Vagina (tissue), 2 donors: Measurements from ENCODE around the gene CACHD1. TPM values are rescaled to one million over a fixed set of nuclear protein-coding genes. Genes with fewer than 3 reads are reported as not detected.
"Not testable (repeated sequence)": the region's sequence is repeated elsewhere in the genome, so short reads cannot be mapped to it uniquely, and the experiment has no call there.

ENCODE experiments used
- DNase-seq, 2 donors: peaks; one replicate each; pipeline ENCODE4 v3.0.0-alpha.2; 2017; ENCODE audit errors: extremely low spot score in 2 of 2
- H3K27ac ChIP-seq: fragments of 200-600 bp; sonication (generic); one replicate; pipeline ENCODE4 v1.5.1; 2019
- H3K27me3 ChIP-seq: fragments of 200-600 bp; sonication (generic); one replicate; pipeline ENCODE4 v1.5.1; 2019
- H3K36me3 ChIP-seq, 2 donors: fragments of 200-600 bp; sonication (generic); one replicate each; pipeline ENCODE4 v1.5.1; 2017 to 2019
- H3K4me1 ChIP-seq: fragments of 200-600 bp; sonication (generic); one replicate; pipeline ENCODE4 v1.5.1; 2019
- H3K4me3 ChIP-seq, 2 donors: fragments of 200-600 bp; sonication (generic); 1 replicate in 1 of 2; 2 replicates in 1 of 2; pipeline ENCODE4 v1.5.1; 2016 to 2019
- H3K9me3 ChIP-seq: fragments of 200-600 bp; sonication (generic); one replicate; pipeline ENCODE4 v1.5.1; 2019
- CTCF ChIP-seq, 3 experiments: fragments of 450-650 bp in 2 of 3; fragments of 200-600 bp in 1 of 3; sonication (generic) in 1 of 3; IDR thresholded peaks; one replicate each; pipeline ENCODE4 v1.5.1; 2017 to 2019; ENCODE audit warnings: antibody characterized with exemption in 3 of 3, mild to moderate bottlenecking in 2 of 3, moderate library complexity in 2 of 3
- POLR2A ChIP-seq, 2 donors: fragments of 450-650 bp; IDR thresholded peaks; one replicate each; pipeline ENCODE4 v1.6.1; 2017; ENCODE audit warnings: antibody characterized with exemption in 2 of 2, mild to moderate bottlenecking in 2 of 2, moderate library complexity in 2 of 2
- POLR2AphosphoS5 ChIP-seq, 2 donors: sonication (generic); formaldehyde crosslinking; IDR thresholded peaks; one replicate each; pipeline ENCODE4 v1.9.0; 2017; ENCODE audit warnings: antibody characterized with exemption in 2 of 2, mild to moderate bottlenecking in 2 of 2, low read depth in 1 of 2; ENCODE audit not compliant: insufficient read depth in 1 of 2
- intact Hi-C: fragments of 100-400 bp; cut with DNase I; formaldehyde crosslinking; loops from one replicate; pipeline ENCODE4 v1.15.1; 2023
- total RNA-seq: library from RNA; depleted of rRNA; stranded (reverse); fragments of >200 nt; gene quantifications from one replicate; pipeline ENCODE4 v1.2.3, GENCODE V29; 2016

The CACHD1 gene
- total RNA-seq, 1 donor from 2014 or later, result 27.7 TPM

GRCh38 chr1:64598100-64598571 is 128.2 kb downstream of the CACHD1 start:
- intact Hi-C loops, result no loop called here
- H3K4me3 ChIP-seq, result no peak overlapping the region
- no peak overlapping the region for H3K27ac ChIP-seq
- no peaks in the 10 kb centered on the region for H3K9me3 ChIP-seq
- H3K27me3 ChIP-seq, result no peaks in the 10 kb centered on the region
- DNase-seq, result no peak
- no peaks in the 10 kb centered on the region for H3K36me3 ChIP-seq
- no peak for TF ChIP-seq POLR2AphosphoS5 (IDR thresholded peaks at IDR 0.05; ENCODE audit: insufficient read depth in 1 of 2, low read depth in 1 of 2)
- no peak for TF ChIP-seq CTCF (IDR thresholded peaks at IDR 0.05)
- no peak for TF ChIP-seq POLR2A (IDR thresholded peaks at IDR 0.05)
- peaks cover 33% of the 10 kb centered on the region for H3K4me1 ChIP-seq

- intact Hi-C loops, result no loop called here
- Histone ChIP-seq H3K4me1 (peaks cover 33% of the 10 kb centered on the region), H3K36me3 (peaks cover 0 to 7% of the 10 kb centered on the region in 2 donors), H3K27me3 (no peaks in the 10 kb centered on the region), H3K4me3 (no peak overlapping the region), H3K27ac (no peak overlapping the region), H3K9me3 (no peaks in the 10 kb centered on the region)
- no peak for TF ChIP-seq CTCF (IDR thresholded peaks at IDR 0.05)
- TF ChIP-seq POLR2AphosphoS5 (IDR thresholded peaks at IDR 0.05; ENCODE audit: insufficient read depth in 1 of 2, low read depth in 1 of 2), result no peak
- no peak for TF ChIP-seq POLR2A (IDR thresholded peaks at IDR 0.05)
- DNase-seq, result no peak
Observed at GRCh38 chr1:64599242-64599641, 129.3 kb downstream of the CACHD1 start.

GRCh38 chr1:64601207-64601606 is 131.3 kb downstream of the CACHD1 start:
- DNase-seq, result no peak
- no peak for TF ChIP-seq POLR2AphosphoS5 (IDR thresholded peaks at IDR 0.05; ENCODE audit: insufficient read depth in 1 of 2, low read depth in 1 of 2)
- TF ChIP-seq CTCF (IDR thresholded peaks at IDR 0.05), result no peak
- TF ChIP-seq POLR2A (IDR thresholded peaks at IDR 0.05), result no peak
- Histone ChIP-seq H3K36me3 (peaks cover 0 to 7% of the 10 kb centered on the region in 2 donors), H3K27ac (no peak overlapping the region), H3K4me3 (no peak overlapping the region), H3K4me1 (peaks cover 22% of the 10 kb centered on the region), H3K27me3 (no peaks in the 10 kb centered on the region), H3K9me3 (no peaks in the 10 kb centered on the region)
- intact Hi-C loops, result no loop called here

DNA sequence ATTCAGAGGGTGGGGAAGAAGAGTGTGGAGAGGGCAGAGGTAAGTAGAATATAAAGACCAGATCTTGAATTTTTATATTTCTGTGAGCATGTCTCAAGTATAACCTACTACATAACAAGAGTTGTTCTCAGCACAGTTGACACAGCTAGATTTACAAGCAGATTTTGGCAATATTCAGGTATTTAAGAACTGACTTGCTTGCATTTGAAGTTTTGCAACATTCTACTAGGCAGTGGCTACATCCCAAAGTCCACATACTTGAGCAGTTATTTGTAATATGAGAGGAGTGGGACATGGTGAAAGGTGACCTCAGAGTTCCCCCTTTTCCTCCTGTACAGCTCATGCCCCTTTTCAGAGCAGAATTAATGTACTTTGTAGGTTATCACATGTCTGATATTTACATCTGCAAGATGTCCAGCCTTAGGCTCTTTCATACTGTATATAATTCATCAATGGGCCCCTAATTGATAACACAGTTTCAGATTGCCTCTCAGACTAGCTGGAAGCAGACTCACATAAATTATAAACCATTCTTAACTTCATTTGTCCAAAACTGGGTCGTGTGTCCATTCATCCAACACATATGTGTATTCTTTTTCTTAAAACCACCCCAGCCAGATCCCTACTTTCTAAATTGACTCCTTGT is 138.2 kb downstream of the CACHD1 start:
- Histone ChIP-seq H3K4me1 (no peaks in the 10 kb centered on the region), H3K4me3 (no peak overlapping the region), H3K36me3 (peaks cover 0 to 13% of the 10 kb centered on the region in 2 donors), H3K27me3 (no peaks in the 10 kb centered on the region), H3K9me3 (no peaks in the 10 kb centered on the region), H3K27ac (no peak overlapping the region)
- no peak for TF ChIP-seq CTCF (IDR thresholded peaks at IDR 0.05)
- no peak for TF ChIP-seq POLR2AphosphoS5 (IDR thresholded peaks at IDR 0.05; ENCODE audit: insufficient read depth in 1 of 2, low read depth in 1 of 2)
- no peak for TF ChIP-seq POLR2A (IDR thresholded peaks at IDR 0.05)
- no peak for DNase-seq
- intact Hi-C loops, result no loop called here

- Histone ChIP-seq H3K4me1 (no peaks in the 10 kb centered on the region), H3K4me3 (no peak overlapping the region), H3K36me3 (peaks cover 0 to 8% of the 10 kb centered on the region in 2 donors), H3K27ac (no peak overlapping the region), H3K27me3 (no peaks in the 10 kb centered on the region), H3K9me3 (no peaks in the 10 kb centered on the region)
- TF ChIP-seq CTCF (IDR thresholded peaks at IDR 0.05), result no peak
- TF ChIP-seq POLR2A (IDR thresholded peaks at IDR 0.05), result no peak
- TF ChIP-seq POLR2AphosphoS5 (IDR thresholded peaks at IDR 0.05; ENCODE audit: insufficient read depth in 1 of 2, low read depth in 1 of 2), result no peak
- intact Hi-C loops, result no loop called here
- no peak for DNase-seq
Observed at GRCh38 chr1:64608651-64609048, 138.7 kb downstream of the CACHD1 start.

- DNase-seq, H3K36me3 ChIP-seq, H3K9me3 ChIP-seq, H3K4me3 ChIP-seq, H3K4me1 ChIP-seq, H3K27ac ChIP-seq, intact Hi-C loops, H3K27me3 ChIP-seq: not testable (repeated sequence)
Observed at GRCh38 chr1:64610950-64611349, 141.0 kb downstream of the CACHD1 start.
